Naive thymus-derived CD4-positive, alpha-beta T cell (primary cell): Measurements from ENCODE around the gene WASF2. TPM values are rescaled to one million over a fixed set of nuclear protein-coding genes. Genes with fewer than 3 reads are reported as not detected.
"Not testable (repeated sequence)": the region's sequence is repeated elsewhere in the genome, so short reads cannot be mapped to it uniquely, and the experiment has no call there.

Source experiments
- ATAC-seq: fragments of 150-1000 bp; cut with Tn5 transposase; 2 replicates; pipeline ENCODE4 v1.10.0; 2021; ENCODE audit warnings: mild to moderate bottlenecking, moderate library complexity
- CTCF ChIA-PET: fragments of 350-600 bp; sonication (Branson Sonifier 250); formaldehyde crosslinking; loops from one replicate; lab custom pipeline; 2021; ENCODE audit warnings: antibody characterized with exemption; lab: Charles Lee
- POLR2A ChIA-PET: fragments of 350-600 bp; sonication (Branson Sonifier 250); formaldehyde crosslinking; loops from one replicate; lab custom pipeline; 2021; ENCODE audit warnings: antibody characterized with exemption, inconsistent platforms; lab: Charles Lee
- DNase-seq, 9 donors: peaks; one replicate each; pipeline versions ENCODE4 v3.0.0 to v3.0.0-alpha.2; 2020 to 2022; ENCODE audit warnings: mixed read lengths in 1 of 9
- H3K27ac ChIP-seq: one replicate; pipeline ENCODE4 v1.7.0; 2013; ENCODE audit warnings: mild to moderate bottlenecking, low read depth, low read length, moderate library complexity
- H3K27me3 ChIP-seq, 2 donors: one replicate each; pipeline ENCODE4 v1.7.0; 2013; ENCODE audit warnings: low read length in 2 of 2, mild to moderate bottlenecking in 2 of 2, moderate library complexity in 2 of 2; ENCODE audit not compliant: control insufficient read depth in 2 of 2, insufficient read depth in 2 of 2
- H3K36me3 ChIP-seq, 3 experiments: 1 replicate in 2 of 3; 2 replicates in 1 of 3; pipeline ENCODE4 v1.7.0; 2013; ENCODE audit warnings: low read length in 3 of 3, mild to moderate bottlenecking in 3 of 3, moderate library complexity in 1 of 3; ENCODE audit not compliant: insufficient read depth in 3 of 3, control insufficient read depth in 2 of 3
- H3K4me1 ChIP-seq, 2 donors: one replicate each; pipeline ENCODE4 v1.7.0; 2013; ENCODE audit warnings: low read length in 2 of 2, mild to moderate bottlenecking in 2 of 2, moderate library complexity in 1 of 2; ENCODE audit not compliant: control insufficient read depth in 2 of 2, insufficient read depth in 2 of 2
- H3K4me3 ChIP-seq: 2 replicates; pipeline ENCODE4 v1.7.0; 2013; ENCODE audit warnings: mild to moderate bottlenecking, low read length
- H3K9me3 ChIP-seq, 3 experiments: 1 replicate in 2 of 3; 2 replicates in 1 of 3; pipeline ENCODE4 v1.7.0; 2013; ENCODE audit warnings: low read length in 3 of 3; ENCODE audit not compliant: control insufficient read depth in 2 of 3
- H3K27ac Mint-ChIP-seq, 9 donors: one replicate each; pipeline ENCODE4 v1.8.0; 2020 to 2022; ENCODE audit warnings: mixed read lengths in 9 of 9, mild to moderate bottlenecking in 8 of 9, moderate library complexity in 5 of 9, inconsistent platforms in 2 of 9
- H3K27me3 Mint-ChIP-seq, 5 donors: one replicate each; pipeline ENCODE4 v1.8.0; 2021 to 2022; ENCODE audit warnings: mixed read lengths in 5 of 5, mild to moderate bottlenecking in 1 of 5
- H3K36me3 Mint-ChIP-seq, 5 donors: one replicate each; pipeline ENCODE4 v1.8.0; 2020 to 2022; ENCODE audit warnings: mixed read lengths in 5 of 5, mild to moderate bottlenecking in 3 of 5, inconsistent platforms in 1 of 5
- H3K4me1 Mint-ChIP-seq, 7 donors: one replicate each; pipeline ENCODE4 v1.8.0; 2020 to 2022; ENCODE audit warnings: mixed read lengths in 7 of 7, mild to moderate bottlenecking in 3 of 7, inconsistent platforms in 1 of 7
- H3K4me3 Mint-ChIP-seq, 10 donors: one replicate each; pipeline ENCODE4 v1.8.0; 2020 to 2022; ENCODE audit warnings: mild to moderate bottlenecking in 10 of 10, mixed read lengths in 10 of 10, moderate library complexity in 6 of 10, inconsistent platforms in 2 of 10
- H3K9me3 Mint-ChIP-seq, 11 donors: one replicate each; pipeline ENCODE4 v1.8.0; 2020 to 2022; ENCODE audit warnings: mixed read lengths in 11 of 11, mild to moderate bottlenecking in 4 of 11, inconsistent platforms in 1 of 11, moderate library complexity in 1 of 11
- intact Hi-C, 2 donors: fragments of 100-400 bp; cut with micrococcal nuclease; formaldehyde crosslinking; loops; one replicate each; pipeline ENCODE4 v1.15.1; 2023
- polyA plus RNA-seq, 2 donors: library from polyadenylated mRNA; unstranded; fragments of 300-500 nt; fragmentation: Illumina TruSeq; gene quantifications; one replicate each; pipeline ENCODE4 v1.2.3, GENCODE V29; 2021
- total RNA-seq, 6 experiments: library from RNA in 5 of 6; stranded (reverse) in 5 of 6; gene quantifications; 1 replicate in 5 of 6; 2 replicates in 1 of 6; pipeline ENCODE4 v1.2.3 and lab custom pipeline; 2021 to 2026

WASF2 gene
- total and polyA plus RNA-seq, 7 experiments from 2014 or later, result 78.4 to 177 (median 140) TPM

DNA sequence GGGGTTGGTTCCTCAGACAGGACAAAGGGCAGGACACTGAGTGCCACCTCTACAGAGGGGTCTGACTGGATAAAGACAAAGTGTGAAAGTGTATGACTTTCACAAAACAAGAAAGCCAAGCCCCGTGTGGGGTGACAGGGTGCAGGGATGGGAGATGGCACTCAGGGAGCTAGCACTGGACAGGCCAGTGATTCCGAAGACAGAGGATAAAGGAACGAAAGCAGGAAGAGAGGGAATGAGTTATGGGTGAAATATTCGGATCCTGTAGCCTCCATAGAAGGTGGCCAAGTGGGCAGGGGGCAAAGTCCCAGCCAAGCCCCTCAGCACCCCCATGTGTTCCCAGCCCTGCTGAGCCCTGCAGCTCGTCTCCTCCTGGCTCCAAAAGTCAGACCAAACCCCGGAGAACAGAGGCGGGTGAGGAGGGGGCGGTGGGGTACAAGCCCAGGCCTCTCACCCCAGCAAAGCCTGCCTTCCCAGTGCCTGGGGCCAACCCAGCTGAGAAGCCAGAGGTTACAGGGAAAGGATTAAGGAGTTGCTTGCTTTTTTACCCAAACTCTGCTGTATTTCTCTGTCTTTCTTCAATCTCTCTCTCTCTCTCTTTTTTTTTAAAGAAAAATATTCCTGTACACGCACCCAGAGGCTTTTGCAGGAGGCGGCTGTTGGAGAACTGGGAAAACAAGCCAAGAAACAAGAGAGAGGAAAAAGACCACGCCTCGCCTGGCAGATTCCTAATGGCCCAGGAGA is 14.0 kb upstream of the WASF2 start:
- H3K9me3 ChIP-seq, result no peaks in the 10 kb centered on the region
- H3K27ac ChIP-seq, result no peak overlapping the region
- H3K36me3 Mint-ChIP-seq, result no peaks in the 10 kb centered on the region
- ChIA-PET CTCF (interaction anchor here (0.6 kb wide), 1 partner anchor 88 kb away, joined by 3 read pairs; no protein-coding TSS in a partner anchor), POLR2A (no interaction called here)
- no peak overlapping the region for H3K4me3 Mint-ChIP-seq
- peaks cover 0 to 4% (median 0%) of the 10 kb centered on the region in 7 donors for H3K4me1 Mint-ChIP-seq
- H3K4me1 ChIP-seq, result no peaks in the 10 kb centered on the region
- peaks cover 0 to 3% (median 0%) of the 10 kb centered on the region in 5 donors for H3K27me3 Mint-ChIP-seq
- no peak overlapping the region for H3K4me3 ChIP-seq
- H3K36me3 ChIP-seq, result no peaks in the 10 kb centered on the region
- DNase-seq, result no peak
- H3K27me3 ChIP-seq, result no peaks in the 10 kb centered on the region
- peak overlapping the region in 2 of 9 donors; percentile 14 to 58 for H3K27ac Mint-ChIP-seq
- H3K9me3 Mint-ChIP-seq, result peaks cover 0 to under 1% (median 0%) of the 10 kb centered on the region in 11 donors
- intact Hi-C loops, result no loop called here
- ATAC-seq, result no peak

DNA sequence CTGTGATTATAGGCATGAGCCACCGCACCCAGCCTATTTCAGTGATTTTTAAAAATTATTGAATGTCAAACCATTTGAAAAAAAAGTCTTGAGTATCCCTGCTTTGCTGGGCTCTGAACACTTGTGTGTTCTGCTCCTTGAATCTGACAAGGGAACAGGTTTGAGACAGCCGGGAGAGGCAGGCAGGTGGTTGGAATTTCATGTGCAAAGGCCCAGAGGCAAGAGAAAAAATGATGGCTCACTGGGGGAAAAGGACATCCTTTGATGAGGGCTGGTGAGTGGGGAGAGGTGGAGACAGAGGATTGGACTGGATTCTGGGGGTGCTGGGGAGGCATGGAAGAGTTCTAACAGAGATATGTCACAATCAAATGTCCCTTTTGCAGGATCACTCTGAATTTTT is 13.1 kb upstream of the WASF2 start:
- H3K36me3 Mint-ChIP-seq, result no peaks in the 10 kb centered on the region

DNA sequence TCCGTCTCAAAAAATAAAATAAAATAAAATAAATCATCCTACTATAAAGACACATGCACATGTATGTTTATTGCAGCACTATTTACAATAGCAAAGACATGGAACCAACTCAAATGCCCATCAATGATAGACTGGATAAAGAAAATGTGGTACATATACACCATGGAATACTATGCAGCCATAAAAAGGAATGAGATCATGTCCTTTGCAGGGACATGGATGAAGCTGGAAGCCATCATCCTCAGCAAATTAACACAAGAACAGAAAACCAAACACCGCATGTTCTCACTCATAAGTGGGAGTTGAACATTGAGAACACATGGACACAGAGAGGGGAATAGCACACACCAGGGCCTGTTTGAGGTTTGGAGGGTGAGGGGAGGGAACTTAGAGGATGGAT is 11.2 kb upstream of the WASF2 start:
- intact Hi-C loops, H3K27ac ChIP-seq, H3K36me3 ChIP-seq, DNase-seq, H3K4me3 Mint-ChIP-seq, H3K4me1 ChIP-seq, H3K9me3 ChIP-seq, H3K36me3 Mint-ChIP-seq, ATAC-seq, H3K27me3 ChIP-seq, POLR2A ChIA-PET, H3K4me3 ChIP-seq, CTCF ChIA-PET, H3K9me3 Mint-ChIP-seq, H3K4me1 Mint-ChIP-seq: not testable (repeated sequence)
- Mint-ChIP-seq H3K27ac (peak overlapping the region in 1 of 9 donors; percentile 5), H3K27me3 (peaks cover 0 to 10% (median 0%) of the 10 kb centered on the region in 5 donors)

More for the DNA sequence above, 13.1 kb upstream of the WASF2 start:
- H3K27ac Mint-ChIP-seq, result no peak overlapping the region
- H3K27ac ChIP-seq, result no peak overlapping the region
- no peaks in the 10 kb centered on the region for H3K27me3 ChIP-seq
- intact Hi-C loops, result no loop called here
- no peak for DNase-seq
- CTCF ChIA-PET, result no interaction called here
- no peaks in the 10 kb centered on the region for H3K9me3 ChIP-seq
- peaks cover 0 to 2% (median 0%) of the 10 kb centered on the region in 7 donors for H3K4me1 Mint-ChIP-seq
- no peaks in the 10 kb centered on the region for H3K36me3 ChIP-seq
- ATAC-seq, result no peak
- peaks cover 0 to 6% (median 0%) of the 10 kb centered on the region in 5 donors for H3K27me3 Mint-ChIP-seq
- no peaks in the 10 kb centered on the region for H3K4me1 ChIP-seq
- no peak overlapping the region for H3K4me3 Mint-ChIP-seq
- H3K9me3 Mint-ChIP-seq, result peaks cover 0 to 2% (median 0%) of the 10 kb centered on the region in 11 donors
- no peak overlapping the region for H3K4me3 ChIP-seq
- POLR2A ChIA-PET, result interaction anchor here (0.6 kb wide), 1 partner anchor 16 kb away, joined by 3 read pairs; no protein-coding TSS in a partner anchor

DNA sequence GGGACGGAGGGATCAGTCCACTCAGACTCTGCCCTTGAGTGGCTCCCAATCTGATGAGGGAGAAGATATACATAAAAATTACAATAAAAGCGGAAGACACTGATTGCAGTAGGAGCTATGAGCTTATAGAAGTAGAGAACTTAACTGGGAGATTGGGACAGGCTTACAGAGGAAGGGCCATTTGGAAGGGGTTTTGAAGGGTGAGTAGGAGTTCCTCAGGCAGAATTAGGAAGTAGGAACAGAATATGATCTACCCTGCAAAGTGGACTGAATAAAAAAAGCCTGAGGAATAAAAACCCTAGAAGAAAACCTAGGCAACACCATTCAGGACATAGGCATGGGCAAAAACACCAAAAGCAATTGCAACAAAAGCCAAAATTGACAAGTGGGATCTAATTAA is 9.2 kb upstream of the WASF2 start:
- DNase-seq (no peak), ATAC-seq (no peak)
- no peaks in the 10 kb centered on the region for H3K4me1 ChIP-seq
- peaks cover 0 to 2% (median 0%) of the 10 kb centered on the region in 11 donors for H3K9me3 Mint-ChIP-seq
- intact Hi-C loops, result loop anchor here in 1 of 2 donors (10.0 kb wide), 1 partner anchor 264 kb away; the partner anchor contains the start of gene WDTC1
- ChIA-PET CTCF (interaction anchor here (1.5 kb wide), 1 partner anchor 24 kb away, joined by 5 read pairs; no protein-coding TSS in a partner anchor), POLR2A (interaction anchor here (0.6 kb wide), 1 partner anchor 17 kb away, joined by 4 read pairs; no protein-coding TSS in a partner anchor)
- H3K4me3 ChIP-seq, result no peak overlapping the region
- H3K27ac Mint-ChIP-seq, result no peak overlapping the region
- H3K9me3 ChIP-seq, result no peaks in the 10 kb centered on the region
- H3K27me3 ChIP-seq, result no peaks in the 10 kb centered on the region
- H3K4me1 Mint-ChIP-seq, result no peaks in the 10 kb centered on the region
- no peak overlapping the region for H3K4me3 Mint-ChIP-seq
- H3K36me3 Mint-ChIP-seq, result no peaks in the 10 kb centered on the region
- no peaks in the 10 kb centered on the region for H3K36me3 ChIP-seq
- no peak overlapping the region for H3K27ac ChIP-seq
- peaks cover 0 to 10% (median 0%) of the 10 kb centered on the region in 5 donors for H3K27me3 Mint-ChIP-seq

DNA sequence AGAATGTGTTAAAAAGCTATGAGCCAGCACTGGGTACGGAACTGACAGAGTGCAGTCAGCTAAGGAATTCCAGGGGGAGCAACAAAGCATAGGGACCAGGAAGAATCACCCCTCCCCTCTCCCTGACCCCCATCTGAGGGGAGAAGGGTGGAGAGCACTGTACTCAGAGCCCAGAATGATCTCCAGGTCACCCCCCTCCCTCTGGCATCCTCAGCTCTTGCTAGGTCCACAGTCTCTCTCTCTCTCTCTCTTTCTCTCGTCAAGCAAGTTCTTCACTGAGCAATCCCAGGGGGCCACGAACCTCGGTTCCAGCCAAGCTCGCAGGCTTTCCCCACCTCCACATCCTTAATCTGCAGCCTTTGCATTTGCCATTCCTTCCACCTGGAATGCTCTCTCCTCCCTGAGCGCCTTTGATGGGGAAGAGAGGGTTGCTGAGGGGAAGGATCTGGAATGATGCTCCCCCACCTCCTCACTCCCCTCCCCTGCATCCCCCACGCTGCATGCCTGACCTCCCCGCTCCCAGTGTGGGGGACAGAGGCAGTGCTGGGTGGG is 6.7 kb upstream of the WASF2 start:
- POLR2A ChIA-PET, result interaction anchor here (0.8 to 1.1 kb wide), 4 partner anchors 9 to 34 kb away, joined by 3 to 5 read pairs (median 4); no protein-coding TSS in a partner anchor
- intact Hi-C loops, result loop anchor here in 1 of 2 donors (10.0 kb wide), 1 partner anchor 262 kb away; the partner anchor contains the start of gene WDTC1
- H3K27ac Mint-ChIP-seq, result no peak overlapping the region

DNA sequence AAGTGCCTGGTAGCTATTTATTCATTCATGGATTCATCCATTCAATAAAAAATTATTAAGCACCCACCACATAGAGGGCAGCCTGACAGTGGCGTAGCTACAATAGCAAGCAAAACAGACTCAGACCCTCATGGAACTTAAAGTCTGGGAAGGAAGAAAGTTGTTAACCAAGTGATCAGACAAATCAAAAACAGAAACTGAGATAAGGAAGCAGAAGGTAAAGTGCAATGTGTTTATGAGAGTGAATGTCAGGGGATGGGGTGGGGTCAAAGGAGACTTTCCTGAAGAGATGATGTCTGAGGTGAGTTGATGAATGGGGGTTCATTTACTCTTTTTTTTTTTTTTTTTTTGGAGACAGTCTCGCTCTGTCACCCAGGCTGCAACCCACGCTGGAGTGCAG is 2.8 kb upstream of the WASF2 start:
- peak overlapping the region in 5 of 9 donors; percentile 8 to 72 (median 25) for H3K27ac Mint-ChIP-seq
- peaks cover 0 to 2% (median 0%) of the 10 kb centered on the region in 5 donors for H3K36me3 Mint-ChIP-seq
- peaks cover 0 to 11% (median 0%) of the 10 kb centered on the region in 11 donors for H3K9me3 Mint-ChIP-seq
- DNase-seq (no peak), ATAC-seq (no peak)
- H3K36me3 ChIP-seq, result peaks cover 0 to 9% (median 0%) of the 10 kb centered on the region in 3 experiments
- no peaks in the 10 kb centered on the region for H3K27me3 ChIP-seq
- POLR2A ChIA-PET, result interaction anchor here (0.7 to 3.4 kb wide), 6 partner anchors 23 to 43 kb away, joined by 3 to 28 read pairs (median 4); no protein-coding TSS in a partner anchor
- H3K27ac ChIP-seq, result peak overlapping the region; percentile 10
- intact Hi-C loops, result loop anchor here in 1 of 2 donors (10.0 kb wide), 1 partner anchor 258 kb away; the partner anchor contains the start of gene WDTC1
- H3K4me1 Mint-ChIP-seq, result peaks cover 15 to 37% (median 30%) of the 10 kb centered on the region in 7 donors
- peaks cover 0 to 4% (median 0%) of the 10 kb centered on the region in 5 donors for H3K27me3 Mint-ChIP-seq
- no peak overlapping the region for H3K4me3 Mint-ChIP-seq
- no peak overlapping the region for H3K4me3 ChIP-seq
- CTCF ChIA-PET, result interaction anchor here (1.2 kb wide), 1 partner anchor 114 kb away, joined by 3 read pairs; no protein-coding TSS in a partner anchor
- peaks cover 12 to 18% of the 10 kb centered on the region in 2 donors for H3K4me1 ChIP-seq
- no peaks in the 10 kb centered on the region for H3K9me3 ChIP-seq

More for the DNA sequence above, 6.7 kb upstream of the WASF2 start:
- Mint-ChIP-seq H3K4me1 (peaks cover 0 to 15% (median 6%) of the 10 kb centered on the region in 7 donors), H3K9me3 (peaks cover 0 to 2% (median 0%) of the 10 kb centered on the region in 11 donors), H3K4me3 (no peak overlapping the region), H3K27me3 (peaks cover 0 to 10% (median 0%) of the 10 kb centered on the region in 5 donors), H3K36me3 (no peaks in the 10 kb centered on the region)
- Histone ChIP-seq H3K36me3 (no peaks in the 10 kb centered on the region), H3K9me3 (no peaks in the 10 kb centered on the region), H3K27me3 (no peaks in the 10 kb centered on the region), H3K4me1 (no peaks in the 10 kb centered on the region), H3K27ac (no peak overlapping the region), H3K4me3 (no peak overlapping the region)
- CTCF ChIA-PET, result interaction anchor here (0.6 to 1.3 kb wide), 3 partner anchors 28 to 200 kb away, joined by 3 read pairs; no protein-coding TSS in a partner anchor
- ATAC-seq (no peak), DNase-seq (no peak)
